B cell (primary cell): ENCODE data around the gene MSH3. TPM values are rescaled to one million over a fixed set of nuclear protein-coding genes. Genes with fewer than 3 reads are reported as not detected.

ENCODE experiments used
- ATAC-seq: fragments of 200-7000 bp; cut with Tn5 transposase; one replicate; pipeline ENCODE4 v1.10.0; 2021; ENCODE audit warnings: low read depth, mild to moderate bottlenecking, moderate number of reproducible peaks, moderate library complexity
- CTCF ChIA-PET: fragments of 350-600 bp; sonication (Branson Sonifier 250); formaldehyde crosslinking; loops from one replicate; lab custom pipeline; 2021; ENCODE audit warnings: antibody characterized with exemption, inconsistent platforms; lab: Charles Lee
- POLR2A ChIA-PET: fragments of 350-600 bp; sonication (Branson Sonifier 250); formaldehyde crosslinking; loops from one replicate; lab custom pipeline; 2021; ENCODE audit warnings: antibody characterized with exemption; lab: Charles Lee
- DNase-seq: peaks from one replicate; pipeline ENCODE4 v3.0.0; 2013
- H2AFZ ChIP-seq: 2 replicates; pipeline ENCODE4 v1.6.1; 2012; ENCODE audit warnings: mild to moderate bottlenecking, low read depth, low read length; ENCODE audit not compliant: insufficient read depth, poor library complexity, severe bottlenecking
- H3K27ac ChIP-seq, 2 donors: 1 replicate in 1 of 2; 2 replicates in 1 of 2; pipeline ENCODE4 v1.5.1; 2012 to 2013; ENCODE audit warnings: low read length in 2 of 2, mild to moderate bottlenecking in 2 of 2, moderate library complexity in 1 of 2
- H3K27me3 ChIP-seq, 4 experiments: fragments of 200-600 bp in 1 of 4; sonication (generic) in 1 of 4; replicated peaks in 1 of 4; 1 replicate in 2 of 4; 2 replicates in 2 of 4; pipeline versions ENCODE4 v1.6.1 to v1.7.0; 2013 to 2016; ENCODE audit warnings: low read length in 3 of 4, mild to moderate bottlenecking in 2 of 4, mixed read lengths in 1 of 4, moderate library complexity in 1 of 4; ENCODE audit not compliant: insufficient read depth in 4 of 4, control insufficient read depth in 3 of 4; ENCODE audit errors: control extremely low read depth in 1 of 4
- H3K36me3 ChIP-seq, 2 experiments: replicated peaks in 1 of 2; 1 replicate in 1 of 2; 2 replicates in 1 of 2; pipeline versions ENCODE4 v1.6.1 to v1.7.1; 2013; ENCODE audit warnings: low read length in 1 of 2; ENCODE audit not compliant: insufficient read depth in 2 of 2, control insufficient read depth in 1 of 2; ENCODE audit errors: control extremely low read depth in 1 of 2, extremely low read depth in 1 of 2
- H3K4me1 ChIP-seq, 2 donors: fragments of 200-600 bp in 1 of 2; sonication (generic) in 1 of 2; 1 replicate in 1 of 2; 2 replicates in 1 of 2; pipeline versions ENCODE4 v1.5.1 to v1.6.1; 2013 to 2017; ENCODE audit warnings: low read length in 2 of 2; ENCODE audit not compliant: control insufficient read depth in 2 of 2, insufficient read depth in 2 of 2
- H3K4me2 ChIP-seq: replicated peaks from 2 replicates; pipeline ENCODE3; 2012; ENCODE audit warnings: mild to moderate bottlenecking, low read depth, low read length; ENCODE audit not compliant: poor library complexity, severe bottlenecking
- H3K4me3 ChIP-seq, 5 experiments: fragments of 200-600 bp in 1 of 5; sonication (generic) in 1 of 5; 1 replicate in 3 of 5; 2 replicates in 2 of 5; pipeline versions ENCODE4 v1.5.1 to v1.7.0; 2011 to 2016; ENCODE audit warnings: low read length in 4 of 5, mild to moderate bottlenecking in 4 of 5, low read depth in 2 of 5, control low read depth in 1 of 5, moderate library complexity in 1 of 5; ENCODE audit not compliant: insufficient read depth in 1 of 5; ENCODE audit errors: control extremely low read depth in 1 of 5, extremely low read depth in 1 of 5
- H3K79me2 ChIP-seq: fragments of 200-600 bp; sonication (generic); one replicate; pipeline ENCODE4 v1.6.0; 2016; ENCODE audit warnings: low read length; ENCODE audit not compliant: control insufficient read depth, insufficient read depth
- H3K9ac ChIP-seq: fragments of 200-600 bp; sonication (generic); 2 replicates; pipeline ENCODE4 v1.6.1; 2017; ENCODE audit warnings: mild to moderate bottlenecking, low read length, moderate library complexity
- H3K9me3 ChIP-seq, 3 donors: one replicate each; pipeline versions ENCODE4 v1.6.1 to v1.7.1; 2013; ENCODE audit warnings: low read length in 2 of 3; ENCODE audit not compliant: control insufficient read depth in 2 of 3, insufficient read depth in 1 of 3; ENCODE audit errors: control extremely low read depth in 1 of 3
- H4K20me1 ChIP-seq: 2 replicates; pipeline ENCODE4 v1.6.0; 2012; ENCODE audit warnings: mild to moderate bottlenecking, low read length; ENCODE audit not compliant: insufficient read depth, control insufficient read depth, poor library complexity, severe bottlenecking
- H3K27ac Mint-ChIP-seq: one replicate; pipeline ENCODE4 v1.8.0; 2021; ENCODE audit warnings: mixed read lengths
- H3K27me3 Mint-ChIP-seq: one replicate; pipeline ENCODE4 v1.8.0; 2021; ENCODE audit warnings: mixed read lengths
- H3K4me1 Mint-ChIP-seq: one replicate; pipeline ENCODE4 v1.8.0; 2021; ENCODE audit warnings: mixed read lengths
- H3K4me3 Mint-ChIP-seq: one replicate; pipeline ENCODE4 v1.8.0; 2021; ENCODE audit warnings: mixed read lengths
- H3K9me3 Mint-ChIP-seq: one replicate; pipeline ENCODE4 v1.8.0; 2022; ENCODE audit warnings: mixed read lengths; ENCODE audit not compliant: insufficient read depth
- CTCF ChIP-seq: fragments of 200-600 bp; IDR thresholded peaks from one replicate; pipeline ENCODE4 v1.8.0; 2022; ENCODE audit warnings: antibody characterized with exemption, mild to moderate bottlenecking
- EZH2 ChIP-seq: IDR thresholded peaks from 2 replicates; pipeline ENCODE4 v1.6.1; 2012; ENCODE audit warnings: borderline replicate concordance, low read depth, mild to moderate bottlenecking, moderate library complexity, low read length; ENCODE audit not compliant: insufficient read depth, poor library complexity, severe bottlenecking
- WGBS: methylation state at CpG from one replicate; pipeline ENCODE4 v1.1.5; 2013; ENCODE audit warnings: missing lambda C conversion rate; ENCODE audit not compliant: insufficient coverage; 5-methylcytosine and 5-hydroxymethylcytosine counted together
- intact Hi-C: fragments of 100-400 bp; cut with micrococcal nuclease; formaldehyde crosslinking; loops from one replicate; pipeline ENCODE4 v1.10.0; 2022
- polyA plus RNA-seq: library from polyadenylated mRNA; depleted of rRNA; stranded (reverse); fragments of >200 nt; gene quantifications from 2 replicates; pipeline ENCODE4 v1.2.3, GENCODE V29; 2012
- total RNA-seq, 2 donors: library from RNA; stranded (reverse); fragments of 120-200 nt in 1 of 2; gene quantifications; 1 replicate in 1 of 2; 2 replicates in 1 of 2; pipeline versions ENCODE4 v1.2.3 to v1.2.4, GENCODE V29; 2013 to 2022

Gene MSH3
- total and polyA plus RNA-seq, 2 donors (not counting 1 experiment from before 2014, with no cell fraction given): 3.5 to 26.3 TPM

GRCh38 chr5:80745490-80745889 is 91.0 kb downstream of the MSH3 start:
- H3K4me3 Mint-ChIP-seq: no peak overlapping the region
- Histone ChIP-seq H3K9me3 (no peaks in the 10 kb centered on the region), H2AFZ (no peak overlapping the region), H3K4me1 (peaks cover 11 to 12% of the 10 kb centered on the region in 2 donors), H3K27ac (no peak overlapping the region), H3K4me3 (no peak overlapping the region), H3K4me2 (no peak overlapping the region), H3K9ac (no peak overlapping the region), H4K20me1 (no peaks in the 10 kb centered on the region), H3K27me3 (no peaks in the 10 kb centered on the region), H3K79me2 (no peaks in the 10 kb centered on the region), H3K36me3 (peaks cover 25 to 27% of the 10 kb centered on the region in 2 experiments)
- ATAC-seq (no peak), DNase-seq (no peak)
- no peaks in the 10 kb centered on the region for H3K27me3 Mint-ChIP-seq
- ChIA-PET POLR2A (no interaction called here), CTCF (no interaction called here)
- intact Hi-C loops: no loop called here
- no peaks in the 10 kb centered on the region for H3K9me3 Mint-ChIP-seq
- WGBS: no CpG with 5 or more reads among the region's 1 CpG
- TF ChIP-seq EZH2 (no peak), CTCF (no peak)
- peaks cover 16% of the 10 kb centered on the region for H3K4me1 Mint-ChIP-seq
- no peak overlapping the region for H3K27ac Mint-ChIP-seq

DNA sequence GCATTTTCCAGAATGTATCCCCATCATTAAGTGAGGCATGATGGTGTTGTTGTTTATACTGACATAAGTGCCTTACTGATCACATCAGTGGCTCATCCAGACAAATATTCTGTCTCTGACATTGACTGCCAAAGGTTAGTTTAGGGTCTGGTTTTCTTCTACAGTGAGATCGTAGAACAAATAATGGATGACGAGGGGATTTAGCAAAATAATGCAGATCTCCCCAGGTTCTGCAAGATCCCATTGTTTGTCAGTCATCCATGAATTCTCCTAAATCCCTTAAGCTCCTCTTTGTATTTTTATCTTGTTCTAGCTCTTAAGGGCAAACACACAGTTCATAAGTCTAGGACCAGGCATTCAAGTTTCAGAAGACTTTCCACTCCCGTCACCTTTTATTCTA is 93.5 kb downstream of the MSH3 start:
- H2AFZ ChIP-seq: no peak overlapping the region
- H3K4me1 Mint-ChIP-seq: no peaks in the 10 kb centered on the region
- H3K9me3 ChIP-seq: no peaks in the 10 kb centered on the region
- H3K27ac ChIP-seq: no peak overlapping the region
- no peaks in the 10 kb centered on the region for H3K79me2 ChIP-seq
- ATAC-seq (no peak), DNase-seq (no peak)
- intact Hi-C loops: no loop called here
- H3K4me3 Mint-ChIP-seq: no peak overlapping the region
- no CpG with 5 or more reads among the region's 3 CpGs for WGBS
- H3K27ac Mint-ChIP-seq: no peak overlapping the region
- H3K27me3 Mint-ChIP-seq: no peaks in the 10 kb centered on the region
- H3K4me3 ChIP-seq: no peak overlapping the region
- H3K36me3 ChIP-seq: peaks cover 23 to 27% of the 10 kb centered on the region in 2 experiments
- ChIA-PET POLR2A (no interaction called here), CTCF (no interaction called here)
- H3K4me1 ChIP-seq: no peaks in the 10 kb centered on the region
- H4K20me1 ChIP-seq: no peaks in the 10 kb centered on the region
- no peak overlapping the region for H3K4me2 ChIP-seq
- TF ChIP-seq EZH2: no peak
- TF ChIP-seq CTCF: no peak
- peaks cover 2% of the 10 kb centered on the region for H3K9me3 Mint-ChIP-seq
- H3K9ac ChIP-seq: no peak overlapping the region
- H3K27me3 ChIP-seq: no peaks in the 10 kb centered on the region
